SK-N-MC (cell line): ENCODE data around the gene MEN1.

ENCODE experiments used
- DNase-seq: peaks from one replicate; pipeline ENCODE4 v3.0.0-alpha.2; 2011; ENCODE audit warnings: low read depth, low spot score
- H3K27ac ChIP-seq: fragments of 200-600 bp; sonication (generic); 2 replicates; pipeline ENCODE4 v1.5.1; 2016; ENCODE audit warnings: mixed run types
- H3K36me3 ChIP-seq: fragments of 200-600 bp; sonication (generic); 2 replicates; pipeline ENCODE4 v1.6.1; 2017; ENCODE audit warnings: antibody characterized with exemption, low read length, mixed read lengths; ENCODE audit not compliant: insufficient read depth
- H3K4me3 ChIP-seq: fragments of 200-600 bp; sonication (generic); 2 replicates; pipeline ENCODE4 v1.5.1; 2016
- H3K9ac ChIP-seq: fragments of 200-600 bp; sonication (generic); 2 replicates; pipeline ENCODE4 v1.8.0; 2017; ENCODE audit warnings: mixed run types, mixed read lengths; ENCODE audit not compliant: insufficient read length
- H3K9me3 ChIP-seq: fragments of 200-600 bp; sonication (generic); 2 replicates; pipeline ENCODE4 v1.6.1; 2017; ENCODE audit warnings: low read depth, mild to moderate bottlenecking, antibody characterized with exemption, low read length, moderate library complexity, mixed read lengths
- EZH2 ChIP-seq: fragments of 200-600 bp; sonication (generic); IDR thresholded peaks from one replicate; pipeline ENCODE4 v1.6.1; 2017; ENCODE audit warnings: antibody characterized with exemption
- FOXP2 ChIP-seq: optimal IDR thresholded peaks from 2 replicates; pipeline ENCODE3; 2011; ENCODE audit warnings: mild to moderate bottlenecking, moderate library complexity; ENCODE audit not compliant: insufficient read depth; ENCODE audit errors: extremely low read length, control extremely low read depth
- POLR2AphosphoS5 ChIP-seq: IDR thresholded peaks from 2 replicates; pipeline ENCODE4 v1.6.1; 2012; ENCODE audit warnings: mild to moderate bottlenecking, low read depth, low read length, borderline replicate concordance

MEN1 gene

GRCh38 chr11:64810271-64810890 is at the start of gene MEN1:
Gene MEN1, minus strand, starts transcription at chr11:64810551. Its CDS starts 442 bp downstream, at chr11:64810109.
- Histone ChIP-seq H3K9me3 (no peaks in the 10 kb centered on the region), H3K36me3 (peaks cover 5% of the 10 kb centered on the region; the same call in 1 of the 2 replicates), H3K9ac (peak within 1 kb of the TSS; percentile 87), H3K27ac (peak within 1 kb of the TSS; percentile 4; the same call in 1 of the 2 replicates), H3K4me3 (peak within 1 kb of the TSS; percentile 91)
- DNase-seq, result peak; percentile 73
- TF ChIP-seq POLR2AphosphoS5 (peak; percentile 93), EZH2 (no peak), FOXP2 (peak; percentile 48)

- Histone ChIP-seq H3K9me3 (no peaks in the 10 kb centered on the region), H3K27ac (no peak overlapping the region), H3K9ac (no peak overlapping the region), H3K36me3 (no peaks in the 10 kb centered on the region), H3K4me3 (no peak overlapping the region)
- no peak for TF ChIP-seq EZH2
- TF ChIP-seq FOXP2, result no peak
- TF ChIP-seq POLR2AphosphoS5, result no peak
- no peak for DNase-seq
Measured at GRCh38 chr11:64859542-64860414, 49.4 kb upstream of the MEN1 start.

- no peak overlapping the region for H3K9ac ChIP-seq
- no peaks in the 10 kb centered on the region for H3K9me3 ChIP-seq
- DNase-seq, result no peak
- H3K36me3 ChIP-seq, result no peaks in the 10 kb centered on the region
- TF ChIP-seq EZH2 (no peak), FOXP2 (no peak), POLR2AphosphoS5 (no peak)
- H3K4me3 ChIP-seq, result no peak overlapping the region
- no peak overlapping the region for H3K27ac ChIP-seq
Measured at GRCh38 chr11:64858467-64859263, 48.3 kb upstream of the MEN1 start.

- H3K36me3 ChIP-seq, result no peaks in the 10 kb centered on the region
- H3K9ac ChIP-seq, result no peak overlapping the region
- H3K9me3 ChIP-seq, result no peaks in the 10 kb centered on the region
- DNase-seq, result no peak
- no peak overlapping the region for H3K27ac ChIP-seq
- no peak overlapping the region for H3K4me3 ChIP-seq
- TF ChIP-seq EZH2 (no peak), POLR2AphosphoS5 (no peak), FOXP2 (no peak)
Measured at GRCh38 chr11:64857485-64857884, 47.1 kb upstream of the MEN1 start.

GRCh38 chr11:64856382-64857227 is 46.3 kb upstream of the MEN1 start:
- Histone ChIP-seq H3K9me3 (no peaks in the 10 kb centered on the region), H3K9ac (no peak overlapping the region), H3K27ac (no peak overlapping the region), H3K36me3 (no peaks in the 10 kb centered on the region), H3K4me3 (no peak overlapping the region)
- no peak for TF ChIP-seq FOXP2
- no peak for TF ChIP-seq POLR2AphosphoS5
- TF ChIP-seq EZH2, result no peak
- DNase-seq, result no peak

GRCh38 chr11:64855596-64856304 is 45.4 kb upstream of the MEN1 start:
- H3K9me3 ChIP-seq, result no peaks in the 10 kb centered on the region
- no peak for DNase-seq
- no peak overlapping the region for H3K9ac ChIP-seq
- no peak overlapping the region for H3K4me3 ChIP-seq
- no peak overlapping the region for H3K27ac ChIP-seq
- TF ChIP-seq EZH2, result no peak
- no peak for TF ChIP-seq FOXP2
- no peak for TF ChIP-seq POLR2AphosphoS5
- H3K36me3 ChIP-seq, result no peaks in the 10 kb centered on the region
